Iris pigment epithelial cell (primary cell): ENCODE measurements around the gene TUBGCP2.

Source experiments
- DNase-seq: peaks from one replicate; pipeline ENCODE4 v3.0.0-alpha.2; 2011; ENCODE audit warnings: low read depth

Gene TUBGCP2

DNA sequence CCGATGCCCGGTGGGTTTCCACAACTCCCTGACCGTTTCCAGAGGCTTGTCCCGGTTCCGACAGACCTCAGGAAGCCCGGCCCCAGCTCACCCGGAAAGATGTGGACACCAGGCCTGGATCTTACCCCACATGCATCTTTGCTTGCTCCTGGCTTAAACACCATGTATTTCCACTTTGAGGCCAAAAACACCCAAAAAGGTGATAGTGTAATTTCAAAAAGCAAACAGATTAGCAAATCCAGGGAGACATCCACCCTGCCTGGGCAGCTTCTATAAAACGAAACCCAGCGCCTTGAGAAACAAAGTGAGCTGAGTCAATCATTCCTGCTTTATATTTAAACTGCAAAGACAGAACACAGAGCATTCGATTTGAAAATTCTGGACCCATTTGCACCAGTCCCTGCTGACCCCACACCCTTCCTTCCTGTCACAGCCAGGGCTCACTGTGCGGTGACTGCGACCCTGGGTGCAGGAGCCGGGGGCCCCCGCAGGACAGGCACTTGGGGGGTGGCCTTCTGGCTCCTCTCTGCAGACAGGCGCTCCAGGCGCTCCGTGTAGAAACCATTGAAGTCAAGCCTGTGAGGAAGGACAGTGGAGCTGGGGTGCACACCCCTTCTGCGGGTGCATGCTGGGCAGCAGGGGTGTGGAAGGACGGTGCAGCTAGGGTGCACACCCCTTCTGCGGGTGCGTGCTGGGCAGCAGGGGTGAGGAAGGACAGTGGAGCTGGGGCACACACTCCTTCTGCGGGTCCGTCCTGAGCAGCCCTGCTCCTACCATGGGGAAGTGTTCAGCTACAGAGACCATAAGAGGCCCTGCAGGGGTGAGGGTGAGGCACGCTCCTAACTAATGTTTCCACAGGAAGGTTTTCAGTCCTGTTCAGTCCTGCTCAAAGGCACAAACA is 29.1 kb downstream of the TUBGCP2 start:
- DNase-seq = no peak

GRCh38 chr10:133278577-133279265 is 30.0 kb downstream of the TUBGCP2 start:
- peak; percentile 80 for DNase-seq

DNA sequence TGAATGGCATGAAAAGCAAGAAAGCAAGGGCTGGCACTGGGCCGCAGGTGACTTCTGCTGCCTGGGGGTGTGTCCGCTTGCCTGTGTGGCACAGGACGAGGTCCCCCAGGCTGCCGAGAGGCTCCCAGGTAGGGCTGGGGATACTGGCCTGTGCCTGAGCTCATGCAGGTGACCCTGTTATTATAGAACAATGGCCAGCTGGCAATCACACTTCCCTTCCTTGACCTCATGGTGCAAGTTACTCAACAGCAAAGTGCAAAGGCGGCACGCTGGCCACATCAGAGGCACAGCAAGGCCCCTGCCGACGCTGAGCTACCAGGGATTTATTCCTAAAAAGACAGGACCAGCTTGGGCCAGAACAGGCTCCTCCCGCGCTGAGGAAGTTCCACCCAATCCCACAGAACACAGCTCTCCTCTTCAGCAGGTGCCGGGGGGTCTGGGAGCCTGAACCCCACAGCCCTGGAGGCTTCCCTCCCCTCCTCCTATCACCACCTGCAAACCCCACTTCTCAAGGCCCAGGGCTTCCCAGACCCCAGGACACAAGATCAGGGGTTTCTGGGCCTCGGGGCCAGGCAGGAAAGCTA is 30.6 kb downstream of the TUBGCP2 start:
- DNase-seq = no peak

DNA sequence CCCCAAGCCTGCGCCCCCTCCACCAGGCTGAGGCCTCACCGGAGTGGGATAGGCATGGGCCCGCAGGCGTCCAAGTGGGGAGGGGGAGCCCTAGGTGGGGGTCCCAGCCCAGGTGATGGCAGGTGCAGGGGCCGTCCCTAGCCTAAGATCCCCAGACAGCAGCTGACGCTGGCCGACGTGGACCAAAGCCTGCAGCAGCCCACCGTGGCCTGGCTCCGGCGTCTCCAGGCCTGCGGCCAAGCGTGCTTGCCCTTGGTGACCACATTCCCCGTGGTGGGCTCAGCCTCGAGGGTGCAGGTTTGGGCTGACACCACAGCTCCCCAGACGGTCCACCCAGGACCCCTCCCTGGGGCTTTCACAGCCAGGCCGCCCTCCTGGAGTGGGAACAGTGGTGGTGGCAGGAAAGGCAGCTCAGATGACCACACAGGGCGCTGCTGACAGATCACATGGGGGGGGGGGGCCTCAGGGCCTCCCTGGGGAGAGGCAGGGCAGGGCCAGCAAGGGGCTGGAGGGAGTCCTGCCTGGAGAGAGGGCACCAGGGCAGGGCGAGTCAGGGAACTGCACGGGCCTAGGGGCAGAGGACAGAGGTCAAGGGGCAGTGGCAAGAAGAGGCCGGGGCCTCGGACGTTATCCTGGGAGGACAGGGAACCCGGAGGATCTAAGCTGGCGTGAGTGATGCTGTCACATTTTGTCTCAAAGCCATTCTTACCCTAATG is 31.2 kb downstream of the TUBGCP2 start:
- DNase-seq = no peak

DNA sequence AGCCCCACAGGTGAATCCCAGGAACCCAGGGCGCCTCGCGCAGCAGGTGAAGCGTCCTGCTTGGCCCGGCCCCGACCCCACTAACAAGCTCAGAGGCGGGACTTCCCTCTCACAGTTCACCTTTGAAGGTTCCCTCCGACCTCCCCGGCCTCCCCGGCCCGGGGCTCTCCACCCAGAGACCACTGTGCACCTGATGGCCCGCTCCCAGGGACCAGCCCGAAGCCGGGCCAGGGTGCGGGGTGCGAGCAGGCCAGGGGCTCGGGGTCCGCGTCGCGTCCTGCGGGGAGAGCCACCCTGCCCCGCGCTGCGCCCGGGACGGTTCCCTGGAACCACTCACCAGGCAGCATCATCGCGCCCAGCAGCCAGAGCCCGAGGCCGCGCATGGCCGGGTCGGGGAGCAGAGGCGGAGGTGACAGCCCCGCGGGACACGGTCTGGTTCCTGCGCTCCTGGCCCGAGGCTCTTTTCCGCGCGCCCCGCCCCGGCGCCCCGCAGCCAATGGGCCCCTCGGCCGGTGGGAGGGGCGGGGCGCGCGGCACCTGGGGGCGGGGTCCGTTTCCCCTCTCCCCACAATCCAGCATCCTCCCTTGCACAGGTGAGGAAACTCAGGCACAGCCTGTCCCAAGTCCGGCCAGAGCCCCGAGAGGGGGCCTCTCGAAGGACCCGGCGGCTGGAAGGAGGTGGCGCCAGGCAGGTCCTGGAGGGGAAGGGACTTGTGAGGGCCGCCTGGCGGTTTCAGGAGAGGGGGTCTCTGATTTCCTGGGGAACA is 32.1 kb downstream of the TUBGCP2 start, which contains the start of gene ADAM8:
Gene ADAM8 (minus strand): TSS at position 434 of the 767 bp plus-strand sequence. CDS start 51 bp downstream, at position 383.
- DNase-seq = no peak

DNA sequence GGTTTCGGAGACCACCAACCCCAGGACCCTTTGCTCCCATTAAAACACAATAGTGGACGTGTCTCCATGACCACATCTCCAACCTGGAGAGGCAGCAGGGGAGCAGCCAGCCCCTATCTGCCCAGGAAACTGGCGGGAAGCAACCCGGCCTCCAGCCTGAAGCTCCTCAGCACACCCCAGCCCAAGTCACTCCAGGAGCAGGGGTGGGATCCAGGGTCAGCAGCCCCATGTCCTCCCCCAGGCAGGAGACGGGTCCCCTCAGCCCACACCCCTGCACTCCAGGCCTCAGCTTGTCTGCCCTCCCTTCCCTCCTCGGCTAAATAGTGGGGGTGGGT is 32.6 kb downstream of the TUBGCP2 start:
- DNase-seq = no peak

- DNase-seq = no peak
Observed at GRCh38 chr10:133275684-133276092, 33.0 kb downstream of the TUBGCP2 start.

DNA sequence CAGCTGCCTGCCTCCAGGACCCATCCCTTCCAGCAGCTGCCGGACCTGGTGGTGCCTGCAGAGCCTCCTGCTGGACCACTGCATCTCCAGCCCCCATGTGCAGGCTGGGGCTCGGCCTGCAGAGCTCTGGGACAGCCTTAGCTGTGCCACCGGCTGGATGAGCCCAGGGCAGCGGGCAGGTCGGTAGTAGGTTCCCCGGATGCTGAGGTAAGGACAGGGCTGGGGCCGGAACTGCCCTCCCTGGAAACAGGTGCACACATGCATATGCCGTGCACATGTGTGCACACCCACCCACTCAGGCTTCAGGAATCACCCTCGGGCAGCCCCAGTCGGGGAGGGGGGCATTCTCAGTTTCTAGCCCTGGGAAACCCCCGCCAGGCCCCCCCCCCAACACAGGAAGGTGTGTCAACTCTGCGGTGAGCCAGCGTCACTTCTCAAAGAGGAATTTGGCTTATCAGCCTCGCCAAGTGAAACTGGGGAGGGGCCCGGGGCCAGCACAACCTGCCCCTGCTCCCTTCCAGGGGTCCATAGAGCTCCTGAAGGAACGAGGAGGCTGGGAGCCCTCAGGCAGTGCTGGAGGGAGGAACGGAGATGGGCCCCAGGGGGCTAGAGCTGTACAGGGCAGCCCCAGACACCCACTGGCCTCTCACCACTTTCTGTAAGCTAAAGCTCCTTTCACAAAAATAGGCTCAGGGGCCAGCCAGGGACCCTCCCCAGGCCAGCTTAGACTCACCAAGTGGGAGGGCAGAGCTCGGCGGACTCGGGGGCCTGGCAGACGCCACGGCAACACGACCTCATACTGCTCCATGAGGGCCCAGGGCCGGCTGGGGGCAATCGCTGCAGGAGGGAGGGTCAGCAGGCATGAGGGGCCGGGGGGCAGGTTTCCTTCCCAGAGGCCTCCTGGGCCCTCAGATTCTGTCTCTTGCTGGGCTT is 33.7 kb downstream of the TUBGCP2 start:
- no peak for DNase-seq

DNA sequence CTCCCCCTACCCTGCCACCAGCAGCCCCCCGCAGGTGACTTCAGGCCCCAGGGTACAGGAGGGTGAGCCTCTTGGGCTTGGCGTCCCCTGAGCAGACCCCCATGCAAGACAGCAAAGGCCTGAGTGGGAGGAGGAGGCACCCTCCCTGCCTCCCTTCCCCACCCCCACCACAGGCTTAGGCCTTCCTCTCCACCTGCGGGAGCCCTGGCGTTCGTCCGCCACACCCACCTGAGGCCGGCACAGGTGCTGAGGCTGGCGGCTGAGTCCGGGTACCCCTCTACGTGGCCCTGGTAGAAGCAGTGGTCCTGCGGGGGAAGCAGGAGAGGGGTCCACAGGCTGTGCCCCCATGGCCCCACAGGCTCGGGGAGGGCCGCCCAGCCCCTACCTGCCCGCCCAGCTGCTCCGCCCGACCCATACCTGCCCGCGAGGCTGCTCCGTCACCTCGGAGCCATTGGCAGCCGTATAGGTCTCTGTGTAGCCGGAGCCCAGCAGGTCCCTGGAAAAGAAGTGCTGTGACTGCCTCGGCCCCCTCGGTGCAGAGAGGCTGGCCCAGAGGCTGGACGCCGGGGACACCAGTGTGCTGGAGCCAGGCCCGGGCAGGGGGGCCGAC is 35.0 kb downstream of the TUBGCP2 start:
- no peak for DNase-seq

DNA sequence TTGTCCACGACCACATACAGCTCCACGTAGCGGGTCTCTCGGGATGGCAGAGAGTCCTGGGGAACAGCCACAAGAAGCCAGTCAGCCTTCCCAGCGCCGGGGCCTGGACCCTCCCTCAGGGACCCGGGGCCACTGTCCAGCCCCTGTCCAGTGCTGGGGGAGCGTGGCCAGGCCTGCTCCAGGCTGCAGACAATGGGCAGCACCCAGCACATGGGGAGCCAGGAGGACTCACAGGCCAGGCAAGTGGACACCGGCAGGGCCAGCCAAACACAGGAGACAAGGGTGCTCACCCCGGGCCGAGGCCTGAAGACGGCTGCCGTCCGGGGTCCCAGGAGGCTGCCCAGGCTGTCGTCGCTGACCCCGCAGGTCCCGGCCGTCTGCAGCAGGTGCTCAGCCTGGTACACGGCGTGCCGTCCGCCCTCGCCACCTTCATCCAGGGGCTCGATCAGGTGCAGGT is 35.7 kb downstream of the TUBGCP2 start:
- no peak for DNase-seq

DNA sequence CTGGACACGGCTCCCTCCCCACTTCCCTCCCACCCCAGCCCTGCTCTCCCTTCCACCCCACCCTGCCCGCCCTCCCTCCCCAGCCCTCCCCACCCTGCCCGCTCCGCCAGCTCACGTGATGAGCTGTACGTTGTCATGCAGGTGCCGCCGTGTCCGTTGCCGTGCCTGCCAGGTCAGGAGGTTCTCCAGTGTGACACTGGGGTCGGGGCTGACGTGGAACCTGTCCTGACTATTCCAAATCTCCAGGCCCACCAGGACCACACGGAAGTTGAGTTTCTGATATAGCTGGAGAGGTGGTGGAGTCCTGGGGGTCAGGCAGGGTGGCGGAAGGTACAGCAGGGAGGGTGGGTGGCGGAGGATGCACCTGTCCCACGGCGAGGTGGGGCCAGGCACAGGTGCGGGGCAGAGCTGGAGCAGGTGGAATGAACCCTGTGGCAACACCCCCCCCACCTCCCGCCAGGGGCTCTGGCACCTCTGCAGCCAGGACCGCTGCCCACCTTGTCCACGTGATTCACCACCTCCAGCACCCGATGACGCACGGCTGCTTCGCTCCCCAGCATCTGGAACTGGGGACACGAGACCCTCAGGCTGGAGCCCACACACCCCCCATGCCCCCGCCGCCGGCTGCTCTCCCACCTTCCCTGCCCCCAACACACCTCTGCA is 36.2 kb downstream of the TUBGCP2 start:
- no peak for DNase-seq

DNA sequence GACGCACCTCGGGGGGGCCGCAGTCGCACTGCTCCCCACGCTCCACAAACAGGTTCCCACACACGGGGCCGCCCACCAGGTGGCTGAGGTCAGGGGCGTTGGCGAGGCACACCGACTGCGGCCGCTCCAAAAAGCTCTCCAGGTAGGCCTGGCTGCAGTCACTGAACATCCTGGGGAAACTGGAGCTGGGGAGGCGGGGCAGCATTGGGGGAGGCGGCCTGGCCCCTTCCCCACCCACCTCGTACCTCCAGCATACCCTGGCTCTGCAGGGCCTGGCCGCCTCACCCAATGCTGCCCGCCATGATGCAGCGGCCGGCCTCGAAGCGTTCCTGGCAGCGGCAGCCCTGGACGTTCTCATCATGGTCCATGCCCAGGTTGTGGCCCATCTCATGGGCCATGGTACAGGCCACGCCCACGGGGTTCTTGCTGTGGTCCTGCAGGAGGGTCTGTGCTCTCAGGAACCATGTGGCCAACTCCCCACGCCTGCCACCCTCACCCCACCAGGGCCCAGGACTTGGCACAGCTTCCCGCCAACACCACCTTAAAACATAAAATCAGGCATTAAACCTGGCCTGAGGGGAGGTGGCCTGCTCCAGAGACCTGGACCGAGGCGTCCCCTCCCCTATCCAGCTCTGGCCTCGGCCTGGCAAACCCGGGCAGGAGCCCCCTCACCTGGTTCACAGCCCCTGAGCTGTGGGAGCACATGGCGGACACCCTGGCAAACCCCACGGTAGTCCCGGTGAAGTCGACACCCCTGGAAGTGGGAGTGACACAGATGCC is 37.0 kb downstream of the TUBGCP2 start:
- no peak for DNase-seq

DNA sequence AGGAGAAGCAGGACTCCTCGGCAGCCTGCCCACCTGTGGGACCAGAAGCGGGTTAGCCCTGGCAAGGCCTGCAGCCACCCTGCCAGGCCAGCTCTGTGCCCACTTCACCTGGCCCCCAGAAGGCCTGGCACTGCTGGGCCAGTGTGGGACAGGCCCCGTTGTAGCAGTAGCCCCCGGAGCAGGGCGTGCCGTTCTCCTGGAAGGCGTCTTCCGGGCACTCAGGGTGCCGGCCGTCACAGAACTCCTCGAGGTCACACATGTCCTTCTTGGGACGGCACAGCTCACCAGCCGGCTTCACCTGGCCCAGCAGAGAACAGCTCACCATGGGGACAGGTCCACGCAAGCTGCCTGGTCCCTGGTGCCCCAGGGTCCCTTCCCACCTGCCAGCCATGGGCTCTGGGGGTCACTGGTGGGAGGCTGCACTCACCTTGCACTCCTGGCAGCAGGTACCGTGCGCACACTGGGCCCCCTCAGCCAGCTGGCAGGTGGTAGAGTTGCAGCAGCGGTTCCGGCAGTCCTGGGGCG is 37.8 kb downstream of the TUBGCP2 start:
- DNase-seq = no peak

GRCh38 chr10:133270204-133270603 is 38.5 kb downstream of the TUBGCP2 start:
- no peak for DNase-seq

DNA sequence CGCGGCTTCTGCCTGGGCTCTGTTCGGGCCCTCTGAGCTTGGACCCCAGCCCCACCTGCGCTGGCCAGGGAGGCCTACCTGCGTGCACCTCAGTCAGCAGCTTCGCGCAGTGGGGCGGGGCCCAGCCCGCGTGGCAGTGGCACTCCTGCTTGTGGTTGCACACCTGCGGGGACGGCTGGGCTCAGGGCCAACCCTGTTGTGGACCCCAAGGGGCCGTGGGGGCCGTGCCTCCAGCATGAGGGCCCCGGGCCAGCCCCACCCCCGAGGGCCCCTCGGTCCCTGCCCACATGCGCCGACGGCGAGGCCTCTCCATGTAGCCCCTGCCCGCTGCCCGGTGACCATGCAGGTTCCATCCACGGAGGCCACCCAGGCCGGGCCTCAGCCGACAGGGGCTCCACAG is 39.3 kb downstream of the TUBGCP2 start:
- no peak for DNase-seq

GRCh38 chr10:133268532-133268931 is 40.1 kb downstream of the TUBGCP2 start:
- no peak for DNase-seq

- no peak for DNase-seq
Observed at GRCh38 chr10:133267829-133268228, 40.8 kb downstream of the TUBGCP2 start.

DNA sequence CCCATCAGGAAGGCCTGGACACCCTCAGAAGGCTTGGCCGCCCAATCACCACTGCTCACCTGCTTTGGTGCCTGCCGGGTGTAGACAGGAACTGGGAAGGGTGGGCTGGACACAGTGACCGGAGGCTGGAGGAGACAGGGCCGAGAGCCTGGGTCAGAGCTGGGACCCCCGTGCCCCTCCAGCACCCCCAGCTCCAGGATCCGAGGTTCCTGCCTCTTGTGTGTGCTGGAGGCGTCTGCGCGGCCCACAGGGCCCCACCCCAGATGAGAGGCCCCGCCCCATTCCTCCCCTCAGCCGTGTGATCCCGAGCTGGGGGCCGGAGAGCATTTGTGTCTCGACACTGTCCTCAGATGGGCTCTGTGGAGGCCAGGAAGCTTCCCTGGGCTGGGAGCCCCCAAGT is 41.4 kb downstream of the TUBGCP2 start:
- no peak for DNase-seq
